GM21381 (cell line): ENCODE data around the gene PPP2R5B.

Source experiments
- ATAC-seq: cut with Tn5 transposase; IDR thresholded peaks from one replicate; pipeline ENCODE4 v1.9.1; 2021; ENCODE audit warnings: mild to moderate bottlenecking, moderate library complexity; ENCODE audit not compliant: unreplicated experiment

The PPP2R5B gene

DNA sequence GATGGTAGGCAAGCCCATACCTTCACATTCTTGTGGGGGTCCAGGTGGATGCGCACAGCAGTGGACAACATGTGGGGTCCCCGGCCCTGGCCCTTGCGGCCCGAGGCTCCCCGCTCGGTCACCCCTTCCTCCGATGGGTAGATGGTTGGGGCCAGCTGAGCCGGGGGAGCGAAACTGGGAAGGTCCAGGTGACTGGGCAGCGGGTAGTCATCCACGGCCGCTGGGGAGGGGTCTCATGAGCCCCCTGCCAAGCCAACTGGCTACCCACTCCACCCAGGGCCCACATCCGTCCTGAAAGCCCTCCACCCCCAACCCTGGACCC is 18.2 kb upstream of the PPP2R5B start:
- ATAC-seq = no peak

- no peak for ATAC-seq
Observed at GRCh38 chr11:64908766-64909165, 15.7 kb upstream of the PPP2R5B start.

DNA sequence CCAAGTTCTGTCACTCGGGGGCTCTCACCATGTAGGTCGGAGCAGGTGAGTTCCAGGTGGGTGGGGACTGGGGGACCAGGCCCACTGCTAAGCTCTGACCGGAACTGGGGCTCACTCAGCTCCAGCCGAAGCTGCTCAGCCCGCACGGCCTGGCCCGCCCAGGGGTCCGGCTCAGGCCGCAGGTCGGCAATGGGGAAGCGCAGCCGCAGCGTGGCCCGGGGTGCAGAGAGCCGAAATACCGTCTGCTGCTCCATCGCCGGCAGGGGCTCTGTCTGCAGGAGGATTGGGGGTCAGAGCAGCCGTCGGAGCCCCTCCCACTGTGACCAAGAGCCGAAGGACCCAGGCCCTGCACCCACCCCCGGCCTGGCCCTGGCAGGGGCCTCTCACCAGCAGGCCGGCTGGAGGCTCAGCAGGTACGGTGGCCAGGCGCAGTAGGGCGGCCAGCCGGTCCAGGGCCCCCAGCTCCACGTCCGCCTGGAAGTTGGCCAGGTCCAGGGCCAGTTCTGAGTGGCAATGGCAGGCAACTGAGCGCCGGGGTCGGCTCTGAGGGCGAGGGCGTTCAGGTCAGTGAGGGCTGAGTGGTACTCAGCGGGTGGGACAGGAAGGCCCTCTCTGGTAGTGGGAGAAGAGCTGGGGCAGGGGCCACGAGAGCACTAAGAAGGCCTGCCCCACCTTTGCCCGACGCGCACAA is 14.7 kb upstream of the PPP2R5B start:
- no peak for ATAC-seq

DNA sequence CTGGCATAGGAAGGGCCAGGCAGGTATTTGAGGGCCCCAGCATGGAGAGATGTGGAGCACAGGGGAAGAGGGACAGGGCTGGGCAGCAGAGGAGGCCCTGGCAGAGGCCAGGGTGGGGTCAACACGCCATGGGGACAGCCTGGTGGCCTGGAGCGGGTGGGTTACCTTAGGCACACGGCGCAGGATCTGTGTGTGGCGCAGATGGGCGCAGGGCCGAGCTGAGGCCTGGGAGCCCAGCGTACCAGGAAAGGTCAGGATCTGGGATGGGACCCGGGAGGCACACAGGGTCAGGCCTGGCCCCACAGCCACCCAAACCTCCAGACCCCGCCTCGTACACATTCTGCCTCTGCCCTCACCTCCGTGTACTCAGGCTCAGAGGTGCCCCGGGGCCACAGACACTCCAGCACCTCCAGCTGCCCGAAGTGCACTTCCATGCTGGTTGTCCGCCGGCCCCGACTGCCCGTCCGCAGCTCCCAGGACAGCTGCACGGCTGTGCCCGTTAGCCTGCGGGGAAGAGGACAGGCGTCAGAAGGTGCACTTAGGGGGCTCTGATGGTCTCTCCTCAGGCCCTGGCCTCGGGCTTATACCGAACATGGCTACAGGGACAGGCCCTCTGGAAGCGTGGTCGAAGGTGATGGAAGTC is 13.9 kb upstream of the PPP2R5B start:
- ATAC-seq = no peak

DNA sequence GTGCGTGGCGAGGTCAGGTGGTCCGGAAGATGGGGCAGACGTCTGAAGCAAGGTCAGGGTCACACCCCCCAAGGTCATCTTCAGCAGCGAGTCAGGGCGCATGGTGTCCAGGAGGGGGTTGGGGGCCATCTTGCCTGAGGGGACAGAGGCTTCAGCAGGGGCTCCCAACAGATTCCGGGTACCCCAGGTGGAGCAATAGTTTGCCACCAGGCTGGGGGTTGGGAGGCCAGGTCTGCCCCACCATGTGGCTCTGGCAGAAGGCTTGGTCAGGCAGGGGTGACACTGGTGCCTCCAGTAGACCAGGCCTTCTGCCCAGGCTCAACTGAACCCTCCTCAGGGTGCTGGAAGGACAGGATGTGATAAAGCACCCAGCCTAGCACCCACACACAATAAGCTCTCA is 13.3 kb upstream of the PPP2R5B start:
- ATAC-seq = no peak

DNA sequence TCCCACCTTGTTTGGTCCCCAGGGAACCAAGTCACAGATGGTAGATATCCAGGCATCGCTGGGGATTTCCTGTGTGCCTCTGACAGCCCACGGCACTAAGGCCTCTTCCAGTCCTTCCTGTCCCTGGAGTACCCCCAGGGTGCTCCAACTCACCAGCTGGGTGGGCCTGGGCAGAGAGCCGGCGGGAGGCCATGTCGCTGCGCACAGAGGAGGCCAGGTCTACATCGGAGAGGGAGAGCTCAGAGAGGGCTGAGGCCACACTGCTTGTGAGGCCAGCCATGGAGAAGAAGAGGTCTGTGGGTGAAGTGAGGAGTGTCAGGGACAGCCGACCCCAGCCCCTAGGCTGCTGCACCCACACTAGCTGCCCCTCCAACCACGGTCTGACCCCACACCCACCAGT is 12.8 kb upstream of the PPP2R5B start:
- no peak for ATAC-seq

DNA sequence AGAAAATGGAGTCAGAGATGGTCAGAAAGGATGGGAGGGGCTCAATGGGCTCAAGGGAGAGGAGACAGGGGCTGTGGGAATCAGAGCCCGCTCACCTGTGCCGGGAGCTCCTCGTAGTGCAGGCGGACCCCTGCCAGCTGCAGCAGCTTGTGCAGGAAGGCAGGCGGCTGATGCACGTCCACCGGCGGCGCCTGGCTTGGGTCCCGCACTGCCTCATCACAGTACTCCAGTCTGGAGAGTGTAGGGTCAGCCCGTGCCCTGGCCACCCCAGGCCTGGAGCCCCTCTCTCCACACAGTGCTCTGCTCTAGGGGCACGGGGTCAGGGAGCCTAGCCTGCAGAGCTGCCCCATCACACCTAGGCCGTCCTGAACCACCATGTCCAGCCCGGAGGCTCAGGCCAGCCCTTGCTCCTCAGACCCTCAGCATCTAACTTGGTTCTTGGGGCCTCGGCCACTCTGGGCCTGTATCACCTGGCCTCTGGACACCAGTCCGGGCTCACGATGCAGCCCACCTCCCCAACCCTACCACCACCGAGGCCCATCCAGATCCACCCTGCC is 11.2 kb upstream of the PPP2R5B start:
- ATAC-seq = no peak

DNA sequence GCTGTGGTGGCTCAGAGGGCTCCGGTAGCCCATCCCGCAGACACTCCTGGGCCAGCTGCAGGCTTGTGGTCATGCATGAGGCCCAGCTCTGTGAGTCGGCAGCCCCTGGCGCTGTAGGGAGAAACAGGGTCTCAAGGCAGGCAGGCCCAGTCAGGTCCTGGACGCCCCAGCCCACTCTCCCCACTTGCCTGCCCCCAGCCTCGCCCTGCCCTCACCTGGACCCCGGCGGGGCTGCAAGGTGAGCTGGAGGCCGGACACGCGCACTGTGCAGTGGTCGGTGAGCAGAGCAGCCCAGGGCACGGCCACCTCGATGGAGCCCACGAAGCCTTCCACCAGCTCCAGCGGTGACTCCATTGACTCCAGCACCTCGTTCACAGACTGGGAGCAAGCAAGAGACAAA is 10.4 kb upstream of the PPP2R5B start:
- ATAC-seq = no peak

- no peak for ATAC-seq
Observed at GRCh38 chr11:64915376-64915887, 9.1 kb upstream of the PPP2R5B start.

- no peak for ATAC-seq
Observed at GRCh38 chr11:64916040-64916774, 8.3 kb upstream of the PPP2R5B start.

DNA sequence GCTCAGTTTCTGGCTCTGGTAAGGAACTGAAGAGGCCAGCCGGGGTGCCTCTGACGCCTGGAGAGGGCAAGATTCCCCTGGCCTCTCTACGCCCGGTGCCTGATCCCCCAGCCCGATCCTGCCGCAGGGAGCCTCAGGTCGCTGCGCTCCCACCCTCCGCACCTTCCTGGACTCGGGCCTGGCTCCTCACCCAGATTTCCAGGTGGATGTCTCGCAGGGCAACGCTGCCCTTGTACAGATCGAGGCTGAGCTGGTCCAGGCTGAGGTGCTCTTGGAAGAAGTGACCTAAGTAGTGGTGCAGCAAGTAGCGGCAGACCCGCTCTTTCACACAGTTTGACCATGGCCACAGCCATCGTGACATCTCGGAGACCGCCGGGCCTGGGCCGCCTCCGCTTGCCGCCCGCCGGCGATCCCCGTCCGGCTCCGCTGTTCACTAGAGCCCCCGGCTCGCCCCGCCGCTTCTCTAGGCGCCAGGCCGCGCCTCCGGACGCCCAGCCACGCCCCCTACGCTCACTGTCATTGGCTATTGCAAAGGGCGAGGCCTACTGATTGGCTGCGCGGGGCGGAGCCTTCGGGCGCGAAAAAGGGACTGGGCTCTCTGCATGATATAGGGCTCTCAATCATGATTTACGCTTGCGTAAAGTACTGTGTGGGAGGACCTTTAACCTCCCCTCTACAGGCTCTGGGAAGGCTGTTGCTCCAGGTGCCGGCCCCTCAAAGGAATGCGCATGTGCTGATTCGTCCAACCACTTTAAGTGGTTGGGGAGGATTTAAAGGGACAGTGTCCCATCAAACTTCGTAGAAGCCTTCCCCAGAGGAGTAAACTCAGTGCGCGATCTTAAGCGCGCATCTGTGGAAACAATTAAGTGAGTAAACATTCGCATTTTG is 7.5 kb upstream of the PPP2R5B start, which contains the start of gene ATG2A:
TSS of gene ATG2A (minus strand) at position 435 of the 888 bp plus-strand sequence. CDS start at position 361, 74 bp downstream.
- peak; percentile 94 for ATAC-seq

DNA sequence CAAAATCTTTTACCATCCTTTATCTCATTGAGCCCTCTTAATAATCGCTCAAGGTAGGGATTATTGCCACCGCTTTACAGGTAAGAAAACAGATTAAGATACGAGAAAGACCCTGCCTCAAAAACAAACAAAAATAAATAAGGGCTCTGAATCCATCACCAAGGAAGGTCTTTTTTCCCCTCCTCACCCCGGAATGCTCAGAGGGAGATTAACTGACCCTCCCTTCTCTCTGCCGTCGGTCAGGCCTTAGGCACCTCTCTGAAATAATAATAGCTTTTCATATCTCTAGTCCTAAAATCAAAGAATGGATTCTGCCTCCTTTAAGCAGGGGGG is 6.9 kb upstream of the PPP2R5B start:
- ATAC-seq = no peak

DNA sequence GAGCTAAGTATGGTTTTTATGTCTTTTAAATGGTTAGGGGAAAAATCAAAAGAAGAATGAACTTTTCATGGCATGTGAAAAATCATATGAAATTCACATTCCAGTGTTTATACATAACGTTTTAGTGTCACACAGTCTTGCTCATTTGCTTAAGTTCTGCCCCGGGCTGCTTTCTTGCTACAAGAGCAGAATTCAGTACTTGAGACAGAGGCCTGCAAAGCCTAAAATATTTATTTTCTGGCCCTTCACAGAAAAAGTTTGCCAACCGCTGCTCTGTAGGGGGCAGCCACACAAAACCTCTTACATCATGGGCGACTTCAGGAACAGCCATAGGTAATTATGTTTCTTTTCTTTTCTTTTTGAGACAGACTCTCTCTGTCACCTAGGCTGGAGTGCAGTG is 6.5 kb upstream of the PPP2R5B start:
- ATAC-seq = no peak

DNA sequence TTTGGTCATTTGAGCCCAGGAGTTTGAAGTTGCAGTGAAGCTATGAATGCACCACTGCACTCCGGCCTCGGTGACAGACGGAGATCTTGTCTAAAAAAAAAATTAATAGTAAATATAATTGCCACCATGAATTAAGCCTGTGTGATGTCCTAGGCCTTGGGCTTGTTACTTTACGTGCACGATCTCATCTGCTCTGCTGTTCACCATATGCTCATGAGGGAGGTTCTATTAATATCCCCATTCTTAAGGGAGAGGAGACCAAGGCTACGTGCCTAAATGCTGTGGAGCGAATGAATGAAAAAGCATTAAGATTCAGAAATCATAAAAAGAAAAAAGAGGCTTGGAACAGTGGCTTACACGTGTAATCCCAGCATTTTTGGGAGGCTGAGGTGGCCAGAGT is 4.9 kb upstream of the PPP2R5B start:
- ATAC-seq = no peak

GRCh38 chr11:64920124-64920523 is 4.4 kb upstream of the PPP2R5B start:
- no peak for ATAC-seq

DNA sequence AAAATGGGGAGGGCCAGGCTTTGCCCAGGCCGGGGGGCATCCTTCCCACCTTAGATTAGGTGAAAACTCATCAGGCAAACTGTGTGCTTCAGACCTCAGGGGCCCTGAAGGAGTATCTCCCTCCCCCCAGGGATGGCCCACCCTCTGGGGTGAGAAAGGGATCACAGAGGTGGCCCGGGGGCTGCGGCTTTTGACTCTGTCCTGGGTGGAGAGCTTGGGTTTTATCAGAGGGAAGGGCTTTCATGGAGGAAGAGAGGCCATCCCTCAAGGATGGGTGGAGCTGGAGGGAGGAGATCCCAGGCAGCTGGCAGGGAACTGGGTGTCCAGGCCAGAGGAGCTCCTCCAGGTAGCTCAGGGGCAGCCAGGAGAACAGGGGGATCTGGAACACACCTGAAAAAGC is 3.1 kb upstream of the PPP2R5B start:
- no peak for ATAC-seq

DNA sequence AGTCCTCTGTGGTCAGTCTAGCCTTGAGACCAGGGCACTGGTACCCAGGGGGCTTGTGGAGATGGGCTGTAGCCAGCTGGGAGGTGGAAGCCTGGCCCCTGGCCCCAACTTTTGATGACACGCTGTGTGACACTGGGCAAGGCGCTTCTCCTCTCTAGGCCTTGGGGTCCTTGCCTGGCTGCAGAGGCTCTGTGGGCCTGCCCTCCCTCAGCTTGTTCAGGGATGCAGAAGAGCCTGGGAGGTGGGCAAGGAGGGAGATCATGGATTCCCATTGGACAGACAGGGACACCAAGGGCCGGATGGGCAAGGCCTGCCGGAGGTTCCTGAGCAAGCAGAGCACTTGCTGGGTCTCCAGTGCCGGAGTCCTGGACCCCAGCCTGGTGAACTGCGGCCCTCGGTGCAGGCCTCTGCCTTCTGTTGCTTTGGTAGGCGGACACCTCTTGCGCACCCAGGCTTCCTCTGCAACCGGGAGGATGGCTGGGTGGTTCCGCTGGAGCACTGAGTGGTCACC is 1.3 kb upstream of the PPP2R5B start:
- no peak for ATAC-seq

DNA sequence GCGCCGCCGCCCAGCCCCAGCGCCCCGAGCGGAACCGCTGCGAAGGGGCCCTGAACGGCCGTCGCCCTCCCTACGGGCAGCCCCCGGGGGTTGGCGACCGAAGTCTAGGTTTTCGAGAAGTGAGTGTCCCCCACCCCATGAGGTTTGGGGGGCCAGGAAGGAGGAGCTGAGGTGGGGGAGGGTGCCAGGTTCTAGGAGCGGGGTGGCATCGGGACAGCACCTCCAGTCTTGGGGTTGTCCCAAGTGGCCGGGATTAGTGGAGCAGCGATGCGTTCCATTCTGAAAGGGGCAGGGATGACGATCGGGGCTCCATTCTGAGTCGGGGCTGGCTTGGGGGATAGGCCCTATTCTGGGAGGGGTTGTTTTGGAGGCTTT is 408 bp downstream of the PPP2R5B start:
- no peak for ATAC-seq

DNA sequence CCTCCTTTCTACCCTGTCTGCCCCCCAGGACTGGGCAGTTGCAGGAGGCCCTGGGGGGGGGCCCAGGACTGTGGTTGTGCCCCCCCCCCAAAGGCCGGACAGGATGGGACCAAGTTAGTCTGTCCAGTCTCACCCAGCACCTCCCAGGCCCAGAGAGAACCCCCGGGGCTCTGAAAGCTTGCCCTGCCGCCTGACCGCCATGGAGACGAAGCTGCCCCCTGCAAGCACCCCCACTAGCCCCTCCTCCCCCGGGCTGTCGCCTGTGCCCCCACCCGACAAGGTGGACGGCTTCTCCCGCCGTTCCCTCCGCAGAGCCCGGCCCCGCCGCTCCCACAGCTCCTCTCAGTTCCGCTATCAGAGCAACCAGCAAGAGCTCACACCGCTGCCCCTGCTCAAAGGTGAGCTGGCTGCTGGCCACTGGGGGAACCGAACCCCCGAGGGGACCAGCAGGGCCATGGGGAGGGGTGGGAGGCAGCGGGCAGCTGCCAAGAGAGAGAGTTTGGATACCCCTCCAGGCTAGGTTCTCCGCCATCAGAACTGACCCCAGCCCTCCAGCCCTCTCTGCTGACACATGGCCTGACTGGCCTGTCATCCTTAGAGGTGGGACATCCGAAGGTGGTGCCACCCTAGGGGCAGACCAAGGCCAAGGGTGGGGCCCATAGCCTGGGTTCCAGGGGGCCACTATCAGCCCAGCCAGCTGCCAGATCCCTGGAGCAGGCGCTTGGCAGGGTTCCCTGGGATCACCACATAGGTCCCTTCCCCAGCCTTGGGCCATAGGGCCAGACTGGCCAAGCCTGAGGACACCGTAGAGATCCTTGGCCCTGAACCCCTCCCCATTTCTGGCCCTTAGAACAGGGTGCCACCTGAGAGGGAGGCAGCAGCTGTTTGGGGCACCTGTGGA is 1.3 kb downstream of the PPP2R5B start:
- ATAC-seq = no peak

GRCh38 chr11:64926689-64927088 is 2.2 kb downstream of the PPP2R5B start:
- ATAC-seq = no peak
